Measurements from ENCODE around the gene ANKRD20A1.
"Not testable (repeated sequence)": the region's sequence is repeated elsewhere in the genome, so short reads cannot be mapped to it uniquely, and the experiment has no call there.

ANKRD20A1 gene

DNA sequence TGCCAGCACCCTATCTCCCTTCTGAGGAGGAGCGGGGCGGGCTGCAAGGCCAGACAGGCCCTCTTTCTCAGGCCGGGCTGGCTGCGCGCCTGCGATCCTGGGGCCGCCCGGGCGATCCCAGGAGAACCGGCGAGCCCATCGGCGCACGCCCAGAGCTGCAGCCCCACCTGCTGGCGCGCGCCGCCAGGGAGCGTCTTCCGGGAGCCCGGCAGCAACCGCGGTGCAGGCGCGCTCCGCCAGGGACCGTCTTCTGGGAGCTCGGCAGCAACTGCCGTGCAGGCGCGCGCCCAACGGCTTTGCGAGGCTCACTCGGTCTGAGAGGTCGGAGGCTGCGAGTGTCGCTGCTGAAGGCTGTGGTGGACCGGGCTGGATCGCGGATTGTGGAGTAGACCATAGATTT, at the start of gene ANKRD20A1:
Gene ANKRD20A1 (plus strand): TSS at position 61 of the 400 bp plus-strand sequence. CDS start 496 bp downstream, outside the sequence.
- DNase-seq (ENCODE audit: low read depth in 2 of 2); H3K4me3 ChIP-seq (replicated peaks in 1 of 2; ENCODE audit: low read depth in 2 of 2, low read length in 2 of 2): not testable (repeated sequence)

- DNase-seq (ENCODE audit: low read depth in 2 of 2); H3K4me3 ChIP-seq (replicated peaks in 1 of 2; ENCODE audit: low read depth in 2 of 2, low read length in 2 of 2): not testable (repeated sequence)
These were observed 26.6 kb upstream of the ANKRD20A1 start for GRCh38 chr9:67832088-67832487.

Measured in cardiac fibroblast (primary cell).